DOHH2 (cell line): ENCODE data around the gene ADAM19.

Experiments used
- H3F3A ChIP-seq: fragments of 200-600 bp; sonication (generic), shearing (Covaris generic); 2 replicates; pipeline ENCODE4 v1.6.0; 2016; ENCODE audit warnings: antibody characterized with exemption, mild to moderate bottlenecking; ENCODE audit not compliant: control insufficient read depth, insufficient read depth
- H3K27ac ChIP-seq: fragments of 200-600 bp; sonication (generic); 2 replicates; pipeline ENCODE4 v1.5.1; 2014; ENCODE audit warnings: low read depth, mild to moderate bottlenecking, low read length, moderate library complexity
- H3K27me3 ChIP-seq: fragments of 200-600 bp; sonication (generic); 2 replicates; pipeline ENCODE4 v1.6.1; 2014; ENCODE audit warnings: mild to moderate bottlenecking, low read length, mixed read lengths; ENCODE audit not compliant: control insufficient read depth
- H3K36me3 ChIP-seq: fragments of 200-600 bp; sonication (generic); 2 replicates; pipeline ENCODE4 v1.6.1; 2014; ENCODE audit warnings: mild to moderate bottlenecking, low read length, moderate library complexity, mixed read lengths; ENCODE audit not compliant: control insufficient read depth
- H3K4me1 ChIP-seq: fragments of 200-600 bp; sonication (generic); 2 replicates; pipeline ENCODE4 v1.6.1; 2014; ENCODE audit warnings: mild to moderate bottlenecking, low read length, mixed read lengths; ENCODE audit not compliant: control insufficient read depth
- H3K4me2 ChIP-seq: fragments of 200-600 bp; sonication (generic); 2 replicates; pipeline ENCODE4 v1.6.0; 2014; ENCODE audit warnings: mild to moderate bottlenecking, low read length, moderate library complexity
- H3K4me3 ChIP-seq: fragments of 200-600 bp; sonication (generic); 2 replicates; pipeline ENCODE4 v1.5.1; 2014; ENCODE audit warnings: mild to moderate bottlenecking, low read length, mixed read lengths
- H3K79me2 ChIP-seq: fragments of 200-600 bp; sonication (generic); 2 replicates; pipeline ENCODE4 v1.6.1; 2014; ENCODE audit warnings: mild to moderate bottlenecking, low read length, mixed read lengths; ENCODE audit not compliant: control insufficient read depth
- H3K9me2 ChIP-seq: fragments of 200-600 bp; sonication (generic); replicated peaks from 2 replicates; pipeline ENCODE4 v1.6.1; 2014; ENCODE audit warnings: mild to moderate bottlenecking, low read length, mixed read lengths; ENCODE audit not compliant: control insufficient read depth
- H3K9me3 ChIP-seq: fragments of 200-600 bp; sonication (generic); 2 replicates; pipeline ENCODE4 v1.6.1; 2014; ENCODE audit warnings: antibody characterized with exemption, low read length, mixed read lengths; ENCODE audit not compliant: control insufficient read depth, insufficient read depth
- H4K20me1 ChIP-seq: fragments of 200-600 bp; sonication (generic); 2 replicates; pipeline ENCODE4 v1.6.0; 2014; ENCODE audit warnings: low read depth, mild to moderate bottlenecking, antibody characterized with exemption, low read length, moderate library complexity; ENCODE audit not compliant: control insufficient read depth, insufficient read depth
- EZH2phosphoT487 ChIP-seq: fragments of 200-600 bp; sonication (generic); IDR thresholded peaks from 2 replicates; pipeline ENCODE4 v1.6.1; 2017; ENCODE audit warnings: borderline replicate concordance, mild to moderate bottlenecking, antibody characterized with exemption, low read length, moderate library complexity, mixed read lengths
- TF ChIP-seq, protein P1 (sequence below): fragments of 200-600 bp; sonication (generic); IDR thresholded peaks from one replicate; pipeline ENCODE4 v1.5.1; 2014; ENCODE audit warnings: antibody characterized with exemption, mild to moderate bottlenecking, low read depth, low read length; ENCODE audit not compliant: poor library complexity, severe bottlenecking

The ADAM19 gene

GRCh38 chr5:157470631-157471030, 104.9 kb downstream of the ADAM19 start:
- Histone ChIP-seq H3K27me3 (no peaks in the 10 kb centered on the region), H3K4me3 (no peak overlapping the region), H3F3A (0 out of 2 replicates have a peak, but pooled peaks cover under 1% of the 10 kb centered on the region), H3K27ac (no peak overlapping the region), H3K36me3 (peaks cover 5% of the 10 kb centered on the region; the same call in 1 of the 2 replicates), H3K9me2 (no peaks in the 10 kb centered on the region), H3K9me3 (no peaks in the 10 kb centered on the region), H4K20me1 (no peaks in the 10 kb centered on the region), H3K4me2 (no peak overlapping the region), H3K79me2 (no peaks in the 10 kb centered on the region), H3K4me1 (peaks cover 4% of the 10 kb centered on the region; the same call in 1 of the 2 replicates)
- no peak for TF ChIP-seq EZH2phosphoT487

GRCh38 chr5:157469687-157470086, 105.9 kb downstream of the ADAM19 start:
- Histone ChIP-seq H3K9me2 (no peaks in the 10 kb centered on the region), H3K4me1 (peaks cover 4% of the 10 kb centered on the region; the same call in 1 of the 2 replicates), H3K79me2 (no peaks in the 10 kb centered on the region), H3K36me3 (no peaks in the 10 kb centered on the region), H4K20me1 (no peaks in the 10 kb centered on the region), H3K27me3 (no peaks in the 10 kb centered on the region), H3K27ac (no peak overlapping the region), H3K4me2 (no peak overlapping the region), H3K9me3 (no peaks in the 10 kb centered on the region), H3F3A (no peaks in the 10 kb centered on the region), H3K4me3 (no peak overlapping the region)
- TF ChIP-seq EZH2phosphoT487 = no peak
- TF ChIP-seq, protein P1, sequence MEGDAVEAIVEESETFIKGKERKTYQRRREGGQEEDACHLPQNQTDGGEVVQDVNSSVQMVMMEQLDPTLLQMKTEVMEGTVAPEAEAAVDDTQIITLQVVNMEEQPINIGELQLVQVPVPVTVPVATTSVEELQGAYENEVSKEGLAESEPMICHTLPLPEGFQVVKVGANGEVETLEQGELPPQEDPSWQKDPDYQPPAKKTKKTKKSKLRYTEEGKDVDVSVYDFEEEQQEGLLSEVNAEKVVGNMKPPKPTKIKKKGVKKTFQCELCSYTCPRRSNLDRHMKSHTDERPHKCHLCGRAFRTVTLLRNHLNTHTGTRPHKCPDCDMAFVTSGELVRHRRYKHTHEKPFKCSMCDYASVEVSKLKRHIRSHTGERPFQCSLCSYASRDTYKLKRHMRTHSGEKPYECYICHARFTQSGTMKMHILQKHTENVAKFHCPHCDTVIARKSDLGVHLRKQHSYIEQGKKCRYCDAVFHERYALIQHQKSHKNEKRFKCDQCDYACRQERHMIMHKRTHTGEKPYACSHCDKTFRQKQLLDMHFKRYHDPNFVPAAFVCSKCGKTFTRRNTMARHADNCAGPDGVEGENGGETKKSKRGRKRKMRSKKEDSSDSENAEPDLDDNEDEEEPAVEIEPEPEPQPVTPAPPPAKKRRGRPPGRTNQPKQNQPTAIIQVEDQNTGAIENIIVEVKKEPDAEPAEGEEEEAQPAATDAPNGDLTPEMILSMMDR = no peak

DNA sequence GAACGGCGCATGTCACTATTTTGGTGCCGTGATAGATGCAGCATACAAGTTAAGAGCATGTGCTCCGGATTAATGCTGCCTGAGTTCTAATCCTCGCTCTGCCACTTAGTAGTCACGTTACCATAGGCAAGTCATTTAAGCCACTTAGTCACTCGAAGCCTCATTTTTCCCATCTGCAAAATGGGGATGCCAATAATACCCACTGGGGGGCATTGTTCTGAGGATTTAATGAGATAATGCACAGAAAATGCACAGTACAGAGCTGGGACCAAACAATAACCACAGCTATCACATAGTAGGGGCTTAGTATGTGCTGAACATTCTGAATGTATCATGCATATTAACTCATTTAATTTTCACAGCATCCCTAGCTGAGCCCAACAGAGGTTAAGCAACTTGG, 106.5 kb downstream of the ADAM19 start:
- Histone ChIP-seq H3K79me2 (no peaks in the 10 kb centered on the region), H4K20me1 (no peaks in the 10 kb centered on the region), H3K4me1 (peaks cover 4% of the 10 kb centered on the region; the same call in 1 of the 2 replicates), H3K9me3 (no peaks in the 10 kb centered on the region), H3K27me3 (no peaks in the 10 kb centered on the region), H3K36me3 (no peaks in the 10 kb centered on the region), H3K4me2 (no peak overlapping the region), H3F3A (no peaks in the 10 kb centered on the region), H3K27ac (no peak overlapping the region), H3K4me3 (no peak overlapping the region), H3K9me2 (no peaks in the 10 kb centered on the region)
- TF ChIP-seq, protein P1 = no peak
- TF ChIP-seq EZH2phosphoT487 = no peak

GRCh38 chr5:157468293-157468965, 107.1 kb downstream of the ADAM19 start:
- Histone ChIP-seq H3K4me1 (peaks cover 4% of the 10 kb centered on the region; the same call in 1 of the 2 replicates), H3F3A (no peaks in the 10 kb centered on the region), H3K27ac (no peak overlapping the region), H3K9me3 (no peaks in the 10 kb centered on the region), H3K4me2 (no peak overlapping the region), H4K20me1 (no peaks in the 10 kb centered on the region), H3K79me2 (no peaks in the 10 kb centered on the region), H3K4me3 (no peak overlapping the region), H3K36me3 (no peaks in the 10 kb centered on the region), H3K27me3 (no peaks in the 10 kb centered on the region), H3K9me2 (no peaks in the 10 kb centered on the region)
- TF ChIP-seq, protein P1 = no peak
- no peak for TF ChIP-seq EZH2phosphoT487
